HepG2 (cell line): ENCODE measurements around the gene KRT38. TPM values are rescaled to one million over a fixed set of nuclear protein-coding genes. Genes with fewer than 3 reads are reported as not detected.

Experiments
- ATAC-seq: fragments of 200-7000 bp; cut with Tn5 transposase; 3 replicates; pipeline ENCODE4 v1.9.1; 2020; ENCODE audit warnings: mild to moderate bottlenecking, moderate library complexity
- BruUV-seq: library from RNA; stranded (reverse); fragments of 400-500 nt; replicated peaks from 2 replicates; lab custom pipeline; 2021; lab: Mats Ljungman, UMichigan
- CTCF ChIA-PET: fragments of 300-600 bp; formaldehyde crosslinking; extraction: SDS; loops from one replicate; lab custom pipeline; 2021; ENCODE audit warnings: low total read pairs, inconsistent platforms, low intra/inter-chr PET ratio; lab: Yijun Ruan, JAX
- POLR2A ChIA-PET: fragments of 350-600 bp; sonication (Branson Sonifier 250); formaldehyde crosslinking; loops from one replicate; lab custom pipeline; 2020; ENCODE audit warnings: antibody characterized with exemption, inconsistent platforms; lab: Yijun Ruan, JAX
- DNase-seq: peaks from one replicate; pipeline ENCODE4 v3.0.0-alpha.2; 2015; ENCODE audit warnings: low spot score
- FAIRE-seq: peaks from 3 replicates; lab custom pipeline; 2011; peaks lifted over from hg19 to GRCh38; lab: Jason Lieb, UNC
- H2AFZ ChIP-seq: one replicate; pipeline ENCODE4 v1.6.1; 2011; ENCODE audit warnings: low read length, inconsistent platforms
- H3K27ac ChIP-seq: fragments of 300-600 bp; 3 replicates; pipeline ENCODE4 v1.8.0; 2011; ENCODE audit warnings: mixed run types, mild to moderate bottlenecking, mixed read lengths, low read length, inconsistent platforms; ENCODE audit not compliant: insufficient read depth; ENCODE audit errors: extremely low read length
- H3K27me3 ChIP-seq, 2 experiments: fragments of 200-600 bp in 1 of 2; 2 replicates in 1 of 2; 3 replicates in 1 of 2; pipeline versions ENCODE4 v1.6.0 to v1.8.0; 2011; ENCODE audit warnings: low read length in 2 of 2, mild to moderate bottlenecking in 2 of 2, moderate library complexity in 2 of 2, inconsistent platforms in 1 of 2; ENCODE audit not compliant: insufficient read depth in 2 of 2, control insufficient read depth in 1 of 2
- H3K36me3 ChIP-seq, 2 experiments: fragments of 200-600 bp in 1 of 2; replicated peaks in 1 of 2; 2 replicates in 1 of 2; 3 replicates in 1 of 2; pipeline versions ENCODE4 v1.5.1 to v1.8.0; 2011; ENCODE audit warnings: low read length in 2 of 2, inconsistent platforms in 1 of 2; ENCODE audit not compliant: insufficient read depth in 2 of 2, control insufficient read depth in 1 of 2
- H3K4me1 ChIP-seq: 2 replicates; pipeline ENCODE4 v1.5.1; 2012; ENCODE audit warnings: low read length, inconsistent platforms; ENCODE audit not compliant: insufficient read depth
- H3K4me2 ChIP-seq: 2 replicates; pipeline ENCODE4 v1.6.0; 2011; ENCODE audit warnings: low read depth, low read length, inconsistent platforms
- H3K4me3 ChIP-seq, 3 experiments: fragments of 200-600 bp in 1 of 3; sonication (generic), shearing (Covaris generic) in 1 of 3; replicated peaks in 1 of 3; 2 replicates each; pipeline ENCODE4 v1.5.1; 2011 to 2016; ENCODE audit warnings: low read length in 3 of 3, inconsistent platforms in 2 of 3, low read depth in 2 of 3, mild to moderate bottlenecking in 2 of 3, control low read depth in 1 of 3, mixed read lengths in 1 of 3; ENCODE audit not compliant: insufficient read depth in 1 of 3
- H3K79me2 ChIP-seq: one replicate; pipeline ENCODE4 v1.6.1; 2011; ENCODE audit warnings: low read length, inconsistent platforms; ENCODE audit not compliant: insufficient read depth
- H3K9ac ChIP-seq: 2 replicates; pipeline ENCODE4 v1.6.0; 2011; ENCODE audit warnings: mild to moderate bottlenecking, low read depth, low read length, inconsistent platforms; ENCODE audit not compliant: insufficient read depth
- H3K9me3 ChIP-seq: 2 replicates; pipeline ENCODE4 v1.5.1; 2012; ENCODE audit warnings: mild to moderate bottlenecking, low read length
- H4K20me1 ChIP-seq: 2 replicates; pipeline ENCODE4 v1.6.0; 2011; ENCODE audit warnings: inconsistent platforms, mild to moderate bottlenecking, low read length, moderate library complexity; ENCODE audit not compliant: insufficient read depth
- FOSL2 ChIP-seq: sonication (generic); formaldehyde crosslinking; IDR thresholded peaks from 2 replicates; pipeline ENCODE4 v1.4.0; 2020; ENCODE audit warnings: missing genetic modification reagents
- MZF1 ChIP-seq: sonication (generic); formaldehyde crosslinking; IDR thresholded peaks from 2 replicates; pipeline ENCODE4 v1.8.1; 2023; ENCODE audit warnings: mild to moderate bottlenecking, missing genetic modification reagents, borderline replicate concordance
- NFIC ChIP-seq: IDR thresholded peaks from 2 replicates; pipeline ENCODE4 v1.6.1; 2012; ENCODE audit warnings: mild to moderate bottlenecking, low read length, inconsistent platforms
- PHF5A ChIP-seq: IDR thresholded peaks from one replicate; pipeline ENCODE4 v1.6.1; 2018; ENCODE audit warnings: low read depth, missing genetic modification reagents; ENCODE audit not compliant: unreplicated experiment
- SETDB1 ChIP-seq: sonication (generic); formaldehyde crosslinking; IDR thresholded peaks from 2 replicates; pipeline ENCODE4 v1.5.1; 2020; ENCODE audit warnings: missing genetic modification reagents, mild to moderate bottlenecking, borderline replicate concordance
- SNAI1 ChIP-seq: sonication (generic); formaldehyde crosslinking; IDR thresholded peaks from 2 replicates; pipeline ENCODE4 v1.5.0; 2020; ENCODE audit warnings: mild to moderate bottlenecking, missing genetic modification reagents, borderline replicate concordance
- SP1 ChIP-seq, 2 experiments: fragments of 450-650 bp in 1 of 2; sonication (generic) in 1 of 2; formaldehyde crosslinking in 1 of 2; IDR thresholded peaks; 2 replicates each; pipeline versions ENCODE4 v1.4.0 to v1.6.1; 2016 to 2020; ENCODE audit warnings: missing genetic modification reagents in 1 of 2
- U2AF2 ChIP-seq: fragments of 200-400 bp; formaldehyde crosslinking; IDR thresholded peaks from 2 replicates; pipeline ENCODE4 v1.6.1; 2017; ENCODE audit warnings: low read depth, mild to moderate bottlenecking, low read length
- ZFY ChIP-seq: sonication (generic); formaldehyde crosslinking; IDR thresholded peaks from 2 replicates; pipeline ENCODE4 v1.4.0; 2020; ENCODE audit warnings: missing genetic modification reagents
- ZNF260 ChIP-seq: sonication (generic); formaldehyde crosslinking; IDR thresholded peaks from 2 replicates; pipeline ENCODE4 v1.4.0; 2020; ENCODE audit warnings: missing genetic modification reagents, low read depth, mild to moderate bottlenecking, borderline replicate concordance
- ZNF552 ChIP-seq: sonication (generic); formaldehyde crosslinking; IDR thresholded peaks from 2 replicates; pipeline ENCODE4 v1.9.0; 2022; ENCODE audit warnings: missing genetic modification reagents, mild to moderate bottlenecking, borderline replicate concordance
- ZNF557 ChIP-seq: sonication (generic); formaldehyde crosslinking; IDR thresholded peaks from 2 replicates; pipeline ENCODE4 v1.4.0; 2020; ENCODE audit warnings: missing genetic modification reagents
- ZNF644 ChIP-seq: IDR thresholded peaks from 2 replicates; pipeline ENCODE4 v1.6.1; 2016; ENCODE audit warnings: low read depth
- WGBS: methylation state at CpG from one replicate; pipeline ENCODE4 v1.1.6; 2017; ENCODE audit warnings: low lambda C conversion rate; 5-methylcytosine and 5-hydroxymethylcytosine counted together
- in situ Hi-C: cut with HindIII; loops from 2 replicates; pipeline ENCODE4 v1.10.0; 2017; ENCODE audit warnings: low pct_unique_long_range_greater_than_20kb; ENCODE audit not compliant: extremely low pct_ligation_motif_present
- intact Hi-C: fragments of 100-400 bp; cut with micrococcal nuclease; formaldehyde crosslinking; loops from one replicate; pipeline ENCODE4 v1.10.0; 2022; ENCODE audit not compliant: unreplicated experiment
- polyA plus RNA-seq, 8 experiments: library from polyadenylated mRNA; depleted of rRNA in 3 of 8; stranded (reverse) in 7 of 8; unstranded in 1 of 8; fragments of >200 nt; fragmentation: Illumina TruSeq in 4 of 8; extraction: Trizol in 4 of 8; gene quantifications; 2 replicates each; pipeline versions ENCODE4 v1.2.1 to v1.2.3, GENCODE V29; 2011 to 2016; ENCODE audit warnings: low read depth in 4 of 8, missing spikeins in 1 of 8, mixed read lengths in 1 of 8; ENCODE audit not compliant: insufficient read depth in 1 of 8
- total RNA-seq, 5 experiments: library from RNA; depleted of rRNA; stranded (reverse); fragments of >200 nt; fragmentation: Illumina TruSeq; extraction: Trizol; gene quantifications; 2 replicates each; pipeline ENCODE4 v1.2.3, GENCODE V29; 2016; ENCODE audit warnings: low read depth in 1 of 5
- TF ChIP-seq, protein P1 (sequence below): sonication (generic); formaldehyde crosslinking; IDR thresholded peaks from 2 replicates; pipeline ENCODE4 v1.8.0; 2022; ENCODE audit warnings: mild to moderate bottlenecking, missing genetic modification reagents, moderate library complexity
- TF ChIP-seq, protein P2 (sequence below): IDR thresholded peaks from 2 replicates; pipeline ENCODE4 v1.6.1; 2012; ENCODE audit warnings: low read length, improper control_type of control experiment

The KRT38 gene
- total and polyA plus RNA-seq, 2 of the 13 experiments (the other 11 are each of a cell fraction or from before 2014, with no cell fraction given): not detected

DNA sequence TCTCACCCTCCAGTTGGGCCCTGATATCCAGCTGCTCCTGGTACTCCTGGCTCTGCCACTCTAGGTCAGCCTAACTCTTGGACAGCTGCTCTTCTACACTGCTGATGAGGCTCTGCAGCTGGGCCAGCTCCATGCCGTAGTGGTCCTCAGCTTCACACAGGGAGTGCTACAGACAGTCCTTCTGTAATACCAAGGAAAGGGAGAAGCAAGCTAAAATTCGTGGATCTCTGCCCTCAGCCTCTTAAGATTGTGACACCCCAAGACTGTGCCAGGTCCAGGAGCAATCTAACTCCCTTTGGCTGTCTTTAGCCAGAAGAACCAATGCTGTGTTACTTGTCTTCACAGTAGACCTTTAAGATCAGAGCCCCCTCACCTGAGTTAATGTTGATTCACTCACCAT is 7.7 kb upstream of the KRT38 start:
- no peak for DNase-seq
- TF ChIP-seq NFIC (no peak), U2AF2 (no peak), SP1 (IDR thresholded peaks at IDR 0.05) (no peak), SP1 (CRISPR knock-in tag; IDR thresholded peaks at IDR 0.05) (no peak)
- no TSS peak for BruUV-seq
- CTCF ChIA-PET: no interaction called here
- no peaks in the 10 kb centered on the region for H3K79me2 ChIP-seq
- no peaks in the 10 kb centered on the region for H3K9me3 ChIP-seq
- no peaks in the 10 kb centered on the region for H3K27me3 ChIP-seq
- FAIRE-seq: no peak
- 17% methylated on average over 2 of the region's 2 CpGs for WGBS
- no peak overlapping the region for H3K4me2 ChIP-seq
- POLR2A ChIA-PET: no interaction called here
- no peak overlapping the region for H2AFZ ChIP-seq
- intact Hi-C loops (no loop called here), in situ Hi-C loops (no loop called here)
- ATAC-seq: no peak
- no peaks in the 10 kb centered on the region for H4K20me1 ChIP-seq
- no peak overlapping the region for H3K4me3 ChIP-seq
- no peaks in the 10 kb centered on the region for H3K4me1 ChIP-seq
- no peak overlapping the region for H3K9ac ChIP-seq
- H3K36me3 ChIP-seq: no peaks in the 10 kb centered on the region
- no peak overlapping the region for H3K27ac ChIP-seq

DNA sequence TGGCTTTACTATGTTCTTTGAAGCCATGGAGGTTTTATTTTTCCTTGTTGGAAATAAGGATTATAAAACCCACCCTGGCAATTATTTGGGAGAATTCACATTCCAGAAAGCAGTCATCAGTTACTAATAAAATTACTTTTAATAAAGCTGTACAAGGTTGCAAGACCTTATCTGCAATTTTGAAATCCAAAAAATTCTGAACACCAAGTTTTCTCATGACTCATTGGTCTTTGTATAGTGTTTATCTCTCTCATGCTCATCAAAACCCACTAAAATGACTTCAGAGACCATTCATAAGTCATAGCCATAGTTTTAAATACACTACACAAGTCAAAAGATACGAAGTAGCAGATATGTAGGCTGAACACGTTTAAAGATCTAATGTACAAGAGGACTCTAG is 6.0 kb upstream of the KRT38 start:
- H3K9ac ChIP-seq: no peak overlapping the region
- H2AFZ ChIP-seq: no peak overlapping the region
- no peak overlapping the region for H3K4me2 ChIP-seq
- intact Hi-C loops (no loop called here), in situ Hi-C loops (no loop called here)
- BruUV-seq: no TSS peak
- FAIRE-seq (no peak), ATAC-seq (no peak), DNase-seq (no peak)
- H3K4me1 ChIP-seq: no peaks in the 10 kb centered on the region
- ChIA-PET POLR2A (no interaction called here), CTCF (no interaction called here)
- WGBS: 4% methylated on average over 2 of the region's 2 CpGs
- H3K27ac ChIP-seq: no peak overlapping the region
- no peaks in the 10 kb centered on the region for H3K9me3 ChIP-seq
- no peaks in the 10 kb centered on the region for H3K36me3 ChIP-seq
- no peaks in the 10 kb centered on the region for H3K79me2 ChIP-seq
- H3K27me3 ChIP-seq: no peaks in the 10 kb centered on the region
- no peak overlapping the region for H3K4me3 ChIP-seq
- H4K20me1 ChIP-seq: no peaks in the 10 kb centered on the region
- TF ChIP-seq PHF5A (CRISPR knock-in tag) (no peak), FOSL2 (no peak), ZNF644 (CRISPR knock-in tag) (no peak), ZNF557 (CRISPR knock-in tag) (no peak), SETDB1 (CRISPR knock-in tag) (no peak), SNAI1 (no peak), ZFY (CRISPR knock-in tag) (no peak), MZF1 (CRISPR knock-in tag) (no peak), ZNF552 (CRISPR knock-in tag) (no peak), ZNF260 (CRISPR knock-in tag) (no peak)
- TF ChIP-seq, protein P1, sequence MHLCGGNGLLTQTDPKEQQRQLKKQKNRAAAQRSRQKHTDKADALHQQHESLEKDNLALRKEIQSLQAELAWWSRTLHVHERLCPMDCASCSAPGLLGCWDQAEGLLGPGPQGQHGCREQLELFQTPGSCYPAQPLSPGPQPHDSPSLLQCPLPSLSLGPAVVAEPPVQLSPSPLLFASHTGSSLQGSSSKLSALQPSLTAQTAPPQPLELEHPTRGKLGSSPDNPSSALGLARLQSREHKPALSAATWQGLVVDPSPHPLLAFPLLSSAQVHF: no peak
- TF ChIP-seq, protein P2, sequence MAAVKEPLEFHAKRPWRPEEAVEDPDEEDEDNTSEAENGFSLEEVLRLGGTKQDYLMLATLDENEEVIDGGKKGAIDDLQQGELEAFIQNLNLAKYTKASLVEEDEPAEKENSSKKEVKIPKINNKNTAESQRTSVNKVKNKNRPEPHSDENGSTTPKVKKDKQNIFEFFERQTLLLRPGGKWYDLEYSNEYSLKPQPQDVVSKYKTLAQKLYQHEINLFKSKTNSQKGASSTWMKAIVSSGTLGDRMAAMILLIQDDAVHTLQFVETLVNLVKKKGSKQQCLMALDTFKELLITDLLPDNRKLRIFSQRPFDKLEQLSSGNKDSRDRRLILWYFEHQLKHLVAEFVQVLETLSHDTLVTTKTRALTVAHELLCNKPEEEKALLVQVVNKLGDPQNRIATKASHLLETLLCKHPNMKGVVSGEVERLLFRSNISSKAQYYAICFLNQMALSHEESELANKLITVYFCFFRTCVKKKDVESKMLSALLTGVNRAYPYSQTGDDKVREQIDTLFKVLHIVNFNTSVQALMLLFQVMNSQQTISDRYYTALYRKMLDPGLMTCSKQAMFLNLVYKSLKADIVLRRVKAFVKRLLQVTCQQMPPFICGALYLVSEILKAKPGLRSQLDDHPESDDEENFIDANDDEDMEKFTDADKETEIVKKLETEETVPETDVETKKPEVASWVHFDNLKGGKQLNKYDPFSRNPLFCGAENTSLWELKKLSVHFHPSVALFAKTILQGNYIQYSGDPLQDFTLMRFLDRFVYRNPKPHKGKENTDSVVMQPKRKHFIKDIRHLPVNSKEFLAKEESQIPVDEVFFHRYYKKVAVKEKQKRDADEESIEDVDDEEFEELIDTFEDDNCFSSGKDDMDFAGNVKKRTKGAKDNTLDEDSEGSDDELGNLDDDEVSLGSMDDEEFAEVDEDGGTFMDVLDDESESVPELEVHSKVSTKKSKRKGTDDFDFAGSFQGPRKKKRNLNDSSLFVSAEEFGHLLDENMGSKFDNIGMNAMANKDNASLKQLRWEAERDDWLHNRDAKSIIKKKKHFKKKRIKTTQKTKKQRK: no peak
